Endothelial cell of umbilical vein (primary cell): Measurements from ENCODE around the gene CMTM8. TPM values are rescaled to one million over a fixed set of nuclear protein-coding genes. Genes with fewer than 3 reads are reported as not detected.

ENCODE experiments used
- BruUV-seq: library from RNA; stranded (reverse); fragments of 400-500 nt; replicated peaks from 2 replicates; lab custom pipeline; 2021; lab: Mats Ljungman, UMichigan
- CTCF ChIA-PET: fragments of 300-600, 350-600 bp; sonication (Branson Sonifier 250); formaldehyde crosslinking; loops from one replicate; lab custom pipeline; 2021; ENCODE audit warnings: antibody characterized with exemption, inconsistent platforms; lab: Charles Lee
- POLR2A ChIA-PET: fragments of 300-600, 350-600 bp; sonication (Branson Sonifier 250); formaldehyde crosslinking; loops from one replicate; lab custom pipeline; 2021; ENCODE audit warnings: antibody characterized with exemption, inconsistent platforms; lab: Charles Lee
- DNase-seq: peaks from one replicate; pipeline ENCODE4 v3.0.0-alpha.2; 2011; ENCODE audit warnings: low read depth, low spot score
- FAIRE-seq: peaks from 2 replicates; lab custom pipeline; 2011; peaks lifted over from hg19 to GRCh38; lab: Jason Lieb, UNC
- H2AFZ ChIP-seq: 2 replicates; pipeline ENCODE4 v1.6.0; 2012; ENCODE audit warnings: low read depth, low read length, control low read depth, inconsistent platforms
- H3K27ac ChIP-seq: 2 replicates; pipeline ENCODE4 v1.5.1; 2011; ENCODE audit warnings: low read depth, mild to moderate bottlenecking, control low read depth, low read length, moderate library complexity; ENCODE audit not compliant: insufficient read depth
- H3K27me3 ChIP-seq, 2 experiments: 2 replicates each; pipeline versions ENCODE4 v1.6.0 to v1.6.1; 2011; ENCODE audit warnings: low read length in 2 of 2, mixed read lengths in 1 of 2; ENCODE audit not compliant: control insufficient read depth in 2 of 2, insufficient read depth in 2 of 2
- H3K36me3 ChIP-seq, 2 experiments: 2 replicates in 1 of 2; 3 replicates in 1 of 2; pipeline ENCODE4 v1.5.1; 2011; ENCODE audit warnings: low read length in 2 of 2, mild to moderate bottlenecking in 1 of 2, moderate library complexity in 1 of 2; ENCODE audit not compliant: control insufficient read depth in 2 of 2, insufficient read depth in 2 of 2; ENCODE audit errors: extremely low read depth in 1 of 2
- H3K4me1 ChIP-seq: 3 replicates; pipeline ENCODE4 v1.5.1; 2011; ENCODE audit warnings: mild to moderate bottlenecking, low read length; ENCODE audit not compliant: control insufficient read depth, insufficient read depth; ENCODE audit errors: extremely low read depth
- H3K4me2 ChIP-seq: 2 replicates; pipeline ENCODE4 v1.6.1; 2011; ENCODE audit warnings: low read length, control low read depth, mixed read lengths; ENCODE audit not compliant: insufficient read depth
- H3K4me3 ChIP-seq, 3 experiments: fragments of 200-600 bp in 1 of 3; sonication (generic), shearing (Covaris generic) in 1 of 3; replicated peaks in 1 of 3; 2 replicates each; pipeline ENCODE4 v1.5.1; 2011 to 2016; ENCODE audit warnings: control low read depth in 3 of 3, low read length in 3 of 3, mild to moderate bottlenecking in 2 of 3, inconsistent platforms in 1 of 3, low read depth in 1 of 3, moderate library complexity in 1 of 3; ENCODE audit not compliant: insufficient read depth in 1 of 3
- H3K79me2 ChIP-seq: 2 replicates; pipeline ENCODE4 v1.6.0; 2012; ENCODE audit warnings: low read length, inconsistent platforms; ENCODE audit not compliant: control insufficient read depth, insufficient read depth
- H3K9ac ChIP-seq: replicated peaks from 2 replicates; pipeline ENCODE3; 2011; ENCODE audit warnings: low read length, control low read depth; ENCODE audit not compliant: insufficient read depth; ENCODE audit errors: extremely low read depth
- H3K9me1 ChIP-seq: replicated peaks from 3 replicates; pipeline ENCODE4 v1.6.0; 2011; ENCODE audit warnings: mild to moderate bottlenecking, low read length; ENCODE audit not compliant: control insufficient read depth, insufficient read depth; ENCODE audit errors: extremely low read depth
- H3K9me3 ChIP-seq: replicated peaks from 2 replicates; pipeline ENCODE4 v1.5.1; 2012; ENCODE audit warnings: low read length, inconsistent platforms; ENCODE audit not compliant: control insufficient read depth, insufficient read depth
- H4K20me1 ChIP-seq: replicated peaks from 2 replicates; pipeline ENCODE3; 2011; ENCODE audit warnings: mild to moderate bottlenecking, low read length; ENCODE audit not compliant: control insufficient read depth, insufficient read depth; ENCODE audit errors: extremely low read depth
- EZH2 ChIP-seq: IDR thresholded peaks from 2 replicates; pipeline ENCODE4 v1.6.1; 2012; ENCODE audit warnings: borderline replicate concordance, low read depth, mild to moderate bottlenecking, moderate library complexity, low read length, inconsistent platforms; ENCODE audit not compliant: severe bottlenecking
- FOS ChIP-seq: IDR thresholded peaks from 2 replicates; pipeline ENCODE4 v1.6.1; 2011; ENCODE audit warnings: mild to moderate bottlenecking, low read length, moderate library complexity, borderline replicate concordance; ENCODE audit not compliant: insufficient read depth
- GATA2 ChIP-seq: IDR thresholded peaks from 2 replicates; pipeline ENCODE4 v1.7.0; 2011; ENCODE audit warnings: low read depth, mild to moderate bottlenecking, moderate library complexity, mixed read lengths, low read length; ENCODE audit not compliant: insufficient read length, insufficient read depth
- JUN ChIP-seq: IDR thresholded peaks from 2 replicates; pipeline ENCODE4 v1.6.1; 2011; ENCODE audit warnings: borderline replicate concordance, low read depth; ENCODE audit not compliant: insufficient read length, insufficient read depth
- MYC ChIP-seq: IDR thresholded peaks from one replicate; pipeline ENCODE4 v1.6.1; 2011; ENCODE audit warnings: mild to moderate bottlenecking, low read depth, low read length
- POLR2A ChIP-seq: IDR thresholded peaks from 2 replicates; pipeline ENCODE4 v1.6.1; 2012; ENCODE audit warnings: low read depth, mild to moderate bottlenecking, control low read depth, low read length
- POLR2AphosphoS5 ChIP-seq: IDR thresholded peaks from 2 replicates; pipeline ENCODE4 v1.6.1; 2012; ENCODE audit warnings: low read depth, mild to moderate bottlenecking, control low read depth, low read length, moderate library complexity; ENCODE audit not compliant: insufficient read depth
- dilution Hi-C: fragments of 300-500 bp; cut with MboI; formaldehyde crosslinking; loops from one replicate; pipeline ENCODE4 v1.15.0; 2019; ENCODE audit warnings: low sequenced_read_pairs; ENCODE audit not compliant: extremely low pct_ligation_motif_present
- intact Hi-C: fragments of 100-400 bp; cut with micrococcal nuclease; formaldehyde crosslinking; loops from one replicate; pipeline ENCODE4 v1.10.0; 2022
- polyA plus RNA-seq, 4 experiments: library from polyadenylated mRNA; depleted of rRNA in 3 of 4; stranded (reverse) in 3 of 4; unstranded in 1 of 4; fragments of >200 nt; gene quantifications; 2 replicates each; pipeline versions ENCODE4 v1.2.1 to v1.2.3, GENCODE V29; 2011 to 2012; ENCODE audit warnings: missing spikeins in 1 of 4
- total RNA-seq: library from RNA; stranded (reverse); gene quantifications from 2 replicates; pipeline ENCODE4 v1.2.3, GENCODE V29; 2021
- TF ChIP-seq, protein P1 (sequence below): IDR thresholded peaks from 2 replicates; pipeline ENCODE4 v1.6.1; 2011; ENCODE audit not compliant: insufficient read depth, insufficient read length
- TF ChIP-seq, protein P2 (sequence below), 2 donors: IDR thresholded peaks; 1 replicate in 1 of 2; 2 replicates in 1 of 2; pipeline ENCODE4 v1.5.1; 2011; ENCODE audit warnings: low read length in 2 of 2, mild to moderate bottlenecking in 2 of 2, moderate library complexity in 2 of 2, control low read depth in 1 of 2, inconsistent platforms in 1 of 2, low read depth in 1 of 2; ENCODE audit not compliant: insufficient read depth in 1 of 2; ENCODE audit errors: extremely low read depth in 1 of 2

Gene CMTM8
- total and polyA plus RNA-seq, 2 donors (not counting 3 experiments of a cell fraction or from before 2014, with no cell fraction given), result 7.3 to 11.9 TPM

DNA sequence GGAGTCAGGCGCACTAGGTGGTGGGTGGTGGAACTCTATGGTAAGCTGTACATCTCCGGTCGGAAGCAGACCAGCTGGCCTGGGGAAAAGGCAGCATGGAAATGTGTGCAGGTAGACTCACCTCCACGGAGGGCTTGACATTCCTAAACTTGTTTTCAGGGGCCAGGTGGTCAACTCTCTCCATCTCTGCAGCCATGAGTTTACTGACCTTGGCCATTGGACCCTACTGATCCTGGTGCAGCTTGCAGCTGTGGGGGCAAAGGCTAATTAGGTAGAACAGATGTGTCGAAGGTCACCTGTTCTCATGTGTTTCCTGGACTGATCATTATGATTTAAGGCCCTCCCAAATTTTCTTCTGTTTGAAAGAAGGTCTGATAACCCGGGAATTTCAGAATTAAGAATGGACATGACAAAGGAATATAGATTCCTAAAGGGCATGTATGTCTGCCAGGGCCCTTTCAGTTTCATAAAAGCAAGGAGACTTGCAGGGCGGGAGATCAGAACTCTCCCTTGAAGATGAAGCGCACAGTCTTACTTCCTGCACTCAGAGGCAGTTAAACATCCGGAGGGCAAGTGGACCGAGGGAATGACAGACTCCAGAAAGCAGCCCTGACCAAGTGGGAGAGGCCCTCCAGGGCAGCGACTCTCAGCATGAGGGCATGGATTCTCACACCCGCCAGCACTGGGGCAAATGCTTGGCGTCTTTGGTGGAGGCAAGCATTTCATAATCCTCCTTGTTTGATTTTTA lies 97.1 kb downstream of the CMTM8 start:
- TF ChIP-seq POLR2A (no peak), MYC (no peak), FOS (no peak), EZH2 (no peak), POLR2AphosphoS5 (no peak), JUN (no peak), GATA2 (no peak)
- TF ChIP-seq, protein P1, sequence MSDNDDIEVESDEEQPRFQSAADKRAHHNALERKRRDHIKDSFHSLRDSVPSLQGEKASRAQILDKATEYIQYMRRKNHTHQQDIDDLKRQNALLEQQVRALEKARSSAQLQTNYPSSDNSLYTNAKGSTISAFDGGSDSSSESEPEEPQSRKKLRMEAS, result no peak
- TF ChIP-seq, protein P2, sequence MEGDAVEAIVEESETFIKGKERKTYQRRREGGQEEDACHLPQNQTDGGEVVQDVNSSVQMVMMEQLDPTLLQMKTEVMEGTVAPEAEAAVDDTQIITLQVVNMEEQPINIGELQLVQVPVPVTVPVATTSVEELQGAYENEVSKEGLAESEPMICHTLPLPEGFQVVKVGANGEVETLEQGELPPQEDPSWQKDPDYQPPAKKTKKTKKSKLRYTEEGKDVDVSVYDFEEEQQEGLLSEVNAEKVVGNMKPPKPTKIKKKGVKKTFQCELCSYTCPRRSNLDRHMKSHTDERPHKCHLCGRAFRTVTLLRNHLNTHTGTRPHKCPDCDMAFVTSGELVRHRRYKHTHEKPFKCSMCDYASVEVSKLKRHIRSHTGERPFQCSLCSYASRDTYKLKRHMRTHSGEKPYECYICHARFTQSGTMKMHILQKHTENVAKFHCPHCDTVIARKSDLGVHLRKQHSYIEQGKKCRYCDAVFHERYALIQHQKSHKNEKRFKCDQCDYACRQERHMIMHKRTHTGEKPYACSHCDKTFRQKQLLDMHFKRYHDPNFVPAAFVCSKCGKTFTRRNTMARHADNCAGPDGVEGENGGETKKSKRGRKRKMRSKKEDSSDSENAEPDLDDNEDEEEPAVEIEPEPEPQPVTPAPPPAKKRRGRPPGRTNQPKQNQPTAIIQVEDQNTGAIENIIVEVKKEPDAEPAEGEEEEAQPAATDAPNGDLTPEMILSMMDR (IDR thresholded peaks at IDR 0.05; ENCODE audit: extremely low read depth in 1 of 2, insufficient read depth in 1 of 2, low read depth in 1 of 2, low read length in 2 of 2), result no peak
- DNase-seq (no peak), FAIRE-seq (no peak)
- no peak overlapping the region for H3K4me2 ChIP-seq
- peaks cover 6% of the 10 kb centered on the region for H3K4me1 ChIP-seq
- H4K20me1 ChIP-seq, result no peaks in the 10 kb centered on the region
- H3K9ac ChIP-seq, result no peak overlapping the region
- no peaks in the 10 kb centered on the region for H3K27me3 ChIP-seq
- intact Hi-C loops, result no loop called here
- no peaks in the 10 kb centered on the region for H3K9me3 ChIP-seq
- H3K27ac ChIP-seq, result no peak overlapping the region
- ChIA-PET POLR2A (no interaction called here), CTCF (interaction anchor here (0.9 to 1.6 kb wide), 5 partner anchors 11 to 29 kb away, joined by 3 to 4 read pairs (median 3); no protein-coding TSS in a partner anchor)
- no peak overlapping the region for H2AFZ ChIP-seq
- H3K4me3 ChIP-seq, result no peak overlapping the region
- no peaks in the 10 kb centered on the region for H3K36me3 ChIP-seq
- BruUV-seq, result no TSS peak
- H3K79me2 ChIP-seq, result no peaks in the 10 kb centered on the region
- no peaks in the 10 kb centered on the region for H3K9me1 ChIP-seq
- dilution Hi-C loops, result no loop called here
